NB4 (cell line): ENCODE data around the gene NTN5.

ENCODE experiments used
- DNase-seq: peaks from one replicate; pipeline ENCODE4 v3.0.0; 2010; ENCODE audit warnings: low read depth
- H3K4me3 ChIP-seq: one replicate; pipeline ENCODE4 v1.5.1; 2011; ENCODE audit warnings: mild to moderate bottlenecking, low read depth, low read length, moderate library complexity
- MYC ChIP-seq: IDR thresholded peaks from 2 replicates; pipeline ENCODE4 v1.6.1; 2011; ENCODE audit warnings: low read depth, low read length
- POLR2A ChIP-seq: IDR thresholded peaks from 2 replicates; pipeline ENCODE4 v1.6.1; 2011; ENCODE audit warnings: mild to moderate bottlenecking; ENCODE audit not compliant: insufficient read length; ENCODE audit errors: extremely low read depth
- TF ChIP-seq, protein P1 (sequence below): IDR thresholded peaks from 2 replicates; pipeline ENCODE4 v1.6.1; 2011; ENCODE audit warnings: low read depth, low read length
- TF ChIP-seq, protein P2 (sequence below): IDR thresholded peaks from one replicate; pipeline ENCODE4 v1.5.1; 2012; ENCODE audit warnings: low read depth, low read length

Gene NTN5

DNA sequence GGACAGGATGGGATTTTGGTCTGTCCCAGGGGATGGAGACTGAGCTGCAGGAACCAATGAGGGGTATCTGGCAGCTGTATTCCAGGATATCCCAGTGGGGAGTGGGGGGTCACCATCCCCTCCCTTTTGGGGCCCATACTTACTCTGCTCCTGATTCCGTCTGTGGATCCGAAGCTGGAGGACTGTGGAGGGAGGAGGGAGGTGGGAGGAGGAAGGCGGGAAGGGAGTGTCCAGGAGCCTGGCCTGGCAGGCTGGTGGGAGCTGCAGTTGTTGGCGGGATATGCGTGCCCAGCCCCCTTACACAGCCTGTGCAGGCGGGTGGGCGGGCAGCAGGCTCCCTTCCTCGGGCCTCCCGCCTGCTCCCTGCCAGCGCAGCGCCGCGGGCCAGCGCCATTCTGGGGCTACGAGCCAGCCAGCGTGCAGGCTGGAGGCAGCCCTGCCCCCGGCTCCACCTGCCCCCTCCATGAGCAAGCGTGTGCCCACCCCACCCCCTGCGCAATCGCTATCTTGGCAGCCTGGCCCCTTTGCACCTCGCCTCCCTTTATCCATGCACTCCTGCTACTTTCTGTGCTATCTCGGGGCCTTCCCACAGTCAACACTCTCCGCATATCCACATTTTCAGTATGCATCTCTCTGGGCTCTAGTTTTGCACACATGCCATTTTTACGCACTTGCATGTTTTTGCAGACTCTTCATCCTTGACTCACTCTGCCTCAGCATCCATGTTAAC is 43.9 kb upstream of the NTN5 start:
- no peak for DNase-seq
- no peak overlapping the region for H3K4me3 ChIP-seq

DNA sequence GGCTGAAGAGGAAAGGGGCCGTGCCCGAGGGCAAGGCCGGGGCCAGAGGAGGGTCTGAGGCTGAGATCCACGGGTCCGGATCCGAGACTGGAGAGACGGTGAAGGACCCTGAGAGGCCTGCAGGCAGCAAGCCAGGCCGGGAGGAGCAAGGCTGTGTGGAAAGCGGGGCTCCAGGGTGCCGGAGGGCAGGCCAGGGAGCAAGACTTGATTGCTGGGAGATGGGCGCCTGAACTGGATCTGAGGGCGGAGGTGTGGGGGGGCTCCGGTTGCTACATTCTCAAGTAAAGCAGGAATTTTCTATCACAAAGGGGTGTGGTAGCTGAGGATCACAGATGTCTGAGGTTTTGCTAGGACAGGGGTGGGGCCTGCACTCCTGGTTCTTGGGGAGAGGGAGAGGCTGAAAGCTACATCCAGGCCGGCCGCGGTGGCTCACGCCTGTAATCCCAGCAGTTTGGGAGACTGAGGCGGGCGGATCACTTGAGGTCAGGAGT is 42.9 kb upstream of the NTN5 start:
- DNase-seq, result no peak
- H3K4me3 ChIP-seq, result no peak overlapping the region
- TF ChIP-seq MYC, result no peak
- TF ChIP-seq POLR2A, result no peak
- TF ChIP-seq, protein P1, sequence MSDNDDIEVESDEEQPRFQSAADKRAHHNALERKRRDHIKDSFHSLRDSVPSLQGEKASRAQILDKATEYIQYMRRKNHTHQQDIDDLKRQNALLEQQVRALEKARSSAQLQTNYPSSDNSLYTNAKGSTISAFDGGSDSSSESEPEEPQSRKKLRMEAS, result no peak
- TF ChIP-seq, protein P2, sequence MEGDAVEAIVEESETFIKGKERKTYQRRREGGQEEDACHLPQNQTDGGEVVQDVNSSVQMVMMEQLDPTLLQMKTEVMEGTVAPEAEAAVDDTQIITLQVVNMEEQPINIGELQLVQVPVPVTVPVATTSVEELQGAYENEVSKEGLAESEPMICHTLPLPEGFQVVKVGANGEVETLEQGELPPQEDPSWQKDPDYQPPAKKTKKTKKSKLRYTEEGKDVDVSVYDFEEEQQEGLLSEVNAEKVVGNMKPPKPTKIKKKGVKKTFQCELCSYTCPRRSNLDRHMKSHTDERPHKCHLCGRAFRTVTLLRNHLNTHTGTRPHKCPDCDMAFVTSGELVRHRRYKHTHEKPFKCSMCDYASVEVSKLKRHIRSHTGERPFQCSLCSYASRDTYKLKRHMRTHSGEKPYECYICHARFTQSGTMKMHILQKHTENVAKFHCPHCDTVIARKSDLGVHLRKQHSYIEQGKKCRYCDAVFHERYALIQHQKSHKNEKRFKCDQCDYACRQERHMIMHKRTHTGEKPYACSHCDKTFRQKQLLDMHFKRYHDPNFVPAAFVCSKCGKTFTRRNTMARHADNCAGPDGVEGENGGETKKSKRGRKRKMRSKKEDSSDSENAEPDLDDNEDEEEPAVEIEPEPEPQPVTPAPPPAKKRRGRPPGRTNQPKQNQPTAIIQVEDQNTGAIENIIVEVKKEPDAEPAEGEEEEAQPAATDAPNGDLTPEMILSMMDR, result no peak

More for the DNA sequence above, 43.9 kb upstream of the NTN5 start:
- no peak for TF ChIP-seq MYC

DNA sequence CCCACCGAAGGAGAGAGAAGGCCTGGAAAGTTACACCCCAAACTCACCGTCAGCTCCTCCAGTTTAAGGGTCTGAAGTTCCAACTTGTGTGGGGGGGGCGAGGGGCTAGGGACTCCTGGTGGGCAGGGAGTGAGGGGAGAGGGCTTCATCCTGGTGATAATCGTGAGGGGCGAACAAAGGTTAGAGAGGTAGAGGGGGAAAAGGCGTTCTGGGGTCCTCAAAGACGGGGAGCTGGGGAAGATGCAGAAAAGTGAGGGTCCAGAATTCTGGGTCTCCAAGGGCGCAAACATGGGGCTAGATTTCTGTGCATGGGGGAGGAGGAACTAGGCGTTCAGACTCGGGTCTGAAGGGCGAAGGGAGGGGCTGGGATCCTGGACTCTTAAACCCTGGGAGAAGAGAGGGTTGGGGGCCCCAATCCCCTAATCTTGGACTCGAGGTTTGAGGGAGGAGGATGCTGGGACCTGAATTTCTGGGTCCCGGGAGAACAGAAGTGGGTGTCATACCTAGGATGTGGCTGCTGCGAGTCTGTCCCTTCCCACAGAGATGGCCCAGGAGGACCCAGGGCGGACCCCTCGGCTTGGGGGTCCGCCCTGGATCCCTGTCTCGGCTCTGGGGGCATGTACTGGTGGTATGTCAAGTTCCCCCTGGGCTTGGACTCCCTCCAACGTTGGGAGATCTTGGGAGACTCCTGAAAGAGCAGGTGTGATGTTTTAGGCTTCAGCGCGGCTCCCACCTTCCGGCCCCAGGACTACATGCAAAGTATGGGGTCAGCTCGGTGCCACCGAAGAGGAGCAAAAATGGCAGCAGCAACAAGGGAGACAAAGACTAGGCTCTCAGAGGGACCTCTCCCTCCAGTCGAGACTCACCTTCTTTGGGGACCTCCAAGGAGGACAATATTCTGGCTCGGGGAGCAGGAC is 42.2 kb upstream of the NTN5 start:
- peak overlapping the region; percentile 64 for H3K4me3 ChIP-seq
- DNase-seq, result no peak
- TF ChIP-seq POLR2A (no peak), MYC (peak; percentile 23; the same call in 1 of the 2 replicates)
- TF ChIP-seq, protein P2, result no peak
- TF ChIP-seq, protein P1, result 0 out of 2 replicates have a peak, but pooled peaks have one; percentile 8

DNA sequence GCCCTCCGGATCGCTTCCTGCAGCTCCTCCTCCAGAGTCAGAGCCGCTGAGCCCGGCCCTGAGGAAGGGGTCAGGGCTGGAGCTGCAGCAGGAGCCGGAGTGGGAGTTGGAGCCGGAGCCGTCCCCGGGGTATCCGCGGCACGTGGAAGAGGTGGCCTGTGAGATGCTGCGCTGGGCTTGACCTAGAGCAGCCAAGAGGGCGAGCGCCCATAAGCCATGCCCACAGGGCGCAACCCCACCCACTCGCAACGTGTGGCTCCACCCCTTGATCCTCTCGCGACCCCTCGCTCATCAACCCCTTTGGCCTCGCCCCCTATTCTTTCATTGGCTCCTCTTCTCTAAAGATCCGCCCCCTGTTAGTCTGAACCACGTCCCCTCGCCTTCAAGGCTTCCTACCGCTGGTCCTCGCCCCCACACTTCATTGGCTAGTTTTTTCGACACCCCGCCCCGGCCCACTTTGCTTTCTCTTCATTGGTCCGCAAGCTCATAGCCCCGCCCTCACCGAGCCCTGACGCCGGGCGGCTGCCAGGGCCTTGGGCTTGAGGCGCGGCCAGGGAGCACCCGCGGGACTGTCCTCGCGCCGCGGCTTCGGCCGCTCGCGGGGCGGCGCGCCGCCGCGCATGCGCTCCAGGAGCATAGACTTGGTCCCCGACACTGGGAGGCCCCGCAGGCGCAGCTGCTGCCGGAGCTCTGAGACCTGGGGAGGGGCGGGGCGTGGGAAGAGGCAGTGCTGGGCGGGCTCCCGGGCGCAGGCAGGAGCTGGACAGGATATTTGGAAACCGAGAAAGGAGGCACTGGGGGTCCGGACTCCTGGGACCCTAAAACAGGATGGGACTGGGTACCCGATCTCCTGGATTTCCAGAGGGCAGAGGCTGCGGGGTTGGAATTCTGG is 41.3 kb upstream of the NTN5 start:
- DNase-seq, result peak; percentile 100
- TF ChIP-seq, protein P1, result peak; percentile 78
- peak; percentile 61; the same call in 1 of the 2 replicates for TF ChIP-seq MYC
- peak; percentile 63 for TF ChIP-seq POLR2A
- TF ChIP-seq, protein P2, result peak; percentile 23
- peak overlapping the region; percentile 64 for H3K4me3 ChIP-seq

DNA sequence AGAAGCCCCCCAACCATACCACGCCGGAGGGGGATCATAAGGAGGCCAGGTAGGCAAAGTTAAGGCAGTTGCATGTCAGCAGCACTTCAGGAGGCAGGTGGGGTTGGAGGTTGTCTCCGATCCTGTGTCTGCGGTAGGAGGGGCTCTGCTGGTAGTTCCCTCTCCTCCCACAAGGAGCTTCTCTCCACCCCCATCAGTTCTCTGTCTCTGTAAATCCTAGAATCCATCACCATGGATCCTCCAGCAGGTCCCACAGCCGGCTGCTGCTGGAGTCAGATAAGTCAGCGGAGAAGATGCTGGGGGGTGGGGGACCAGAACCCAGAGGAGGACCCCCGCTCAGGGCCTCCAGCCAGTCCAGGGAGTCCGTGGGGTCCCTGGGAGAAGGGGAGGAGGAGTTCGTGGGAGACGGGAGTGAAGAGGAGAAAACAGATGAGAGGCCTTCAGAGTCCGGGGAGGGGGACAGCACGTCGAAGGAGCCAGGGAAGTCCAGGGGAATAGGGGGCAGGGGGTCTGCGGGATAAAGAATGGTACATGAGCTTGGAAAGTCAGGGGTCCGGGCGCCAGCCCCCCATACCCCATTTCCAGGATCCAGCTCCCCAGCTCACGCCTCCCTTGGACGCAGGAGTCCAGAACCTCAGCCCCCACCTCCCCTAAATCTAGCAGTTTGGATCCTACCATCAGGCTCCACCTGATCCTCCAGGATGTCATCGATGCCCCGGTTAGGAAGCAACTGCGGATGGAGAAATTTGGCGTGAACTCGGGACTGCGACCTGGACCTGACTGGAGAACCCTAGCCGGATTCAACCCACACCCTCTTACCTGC is 40.4 kb upstream of the NTN5 start:
- no peak for TF ChIP-seq POLR2A
- TF ChIP-seq, protein P1, result no peak
- TF ChIP-seq MYC, result no peak
- TF ChIP-seq, protein P2, result peak; percentile 32
- H3K4me3 ChIP-seq, result peak overlapping the region; percentile 63
- DNase-seq, result peak; percentile 60
